MM.1S (cell line): ENCODE results near the gene UNC13B.

Experiments
- CTCF ChIP-seq: fragments of 300-600 bp; sonication (generic); IDR thresholded peaks from 2 replicates; pipeline ENCODE4 v1.5.1; 2016; ENCODE audit warnings: antibody characterized with exemption, low read length, mixed read lengths
- EZH2 ChIP-seq: fragments of 300-600 bp; sonication (generic); optimal IDR thresholded peaks from 2 replicates; pipeline ENCODE3; 2017; ENCODE audit warnings: low read depth, mild to moderate bottlenecking, antibody characterized with exemption, low read length, mixed read lengths

GRCh38 chr9:35180801-35181200, 19.0 kb downstream of the UNC13B start:
- no peak for TF ChIP-seq CTCF
- TF ChIP-seq EZH2: no peak
